Esophagus muscularis mucosa (tissue), 3 donors: Measurements from ENCODE around the gene SULT6B1.

Source experiments
- CTCF ChIP-seq, 3 experiments: fragments of 200-600 bp in 2 of 3; fragments of 450-650 bp in 1 of 3; sonication (generic) in 2 of 3; IDR thresholded peaks; one replicate each; pipeline ENCODE4 v1.5.1; 2017 to 2019; ENCODE audit warnings: antibody characterized with exemption in 3 of 3, mild to moderate bottlenecking in 2 of 3, moderate library complexity in 1 of 3
- POLR2AphosphoS5 ChIP-seq, 2 donors: sonication (generic); formaldehyde crosslinking; IDR thresholded peaks; one replicate each; pipeline ENCODE4 v1.6.1; 2017; ENCODE audit warnings: antibody characterized with exemption in 2 of 2

GRCh38 chr2:37180006-37180639 lies 8.3 kb downstream of the SULT6B1 start:
- no peak for TF ChIP-seq CTCF (IDR thresholded peaks at IDR 0.05)
- no peak for TF ChIP-seq POLR2AphosphoS5 (IDR thresholded peaks at IDR 0.05)
